Gastrocnemius medialis (tissue), 4 donors: ENCODE measurements around the gene ATP6V0D1.

ENCODE experiments used
- CTCF ChIP-seq, 5 experiments: fragments of 450-650 bp in 3 of 5; fragments of 200-600 bp in 2 of 5; sonication (generic) in 2 of 5; IDR thresholded peaks in 4 of 5; conservative IDR thresholded peaks in 1 of 5; 1 replicate in 4 of 5; 2 replicates in 1 of 5; pipeline ENCODE4 v1.5.1; 2016 to 2019; ENCODE audit warnings: antibody characterized with exemption in 5 of 5, mild to moderate bottlenecking in 3 of 5, moderate library complexity in 3 of 5
- POLR2A ChIP-seq, 2 donors: fragments of 450-650 bp; IDR thresholded peaks; one replicate each; pipeline ENCODE4 v1.6.1; 2017; ENCODE audit warnings: antibody characterized with exemption in 2 of 2, mild to moderate bottlenecking in 2 of 2, moderate library complexity in 2 of 2

- TF ChIP-seq POLR2A (IDR thresholded peaks at IDR 0.05) (no peak), CTCF (IDR thresholded peaks at IDR 0.05 in 4 of 5, conservative IDR thresholded peaks at IDR 0.05 in 1 of 5) (no peak)
These were observed 51.7 kb downstream of the ATP6V0D1 start for GRCh38 chr16:67429053-67429798.
